ENCODE measurements around the gene AGTPBP1.

The AGTPBP1 gene

GRCh38 chr9:85716031-85716877 lies 25.5 kb downstream of the AGTPBP1 start:
- DNase-seq: no peak

- no peak for DNase-seq
Measured at GRCh38 chr9:85715587-85715986, 26.2 kb downstream of the AGTPBP1 start.

- no peak for DNase-seq
Measured at GRCh38 chr9:85713897-85714296, 27.9 kb downstream of the AGTPBP1 start.

GRCh38 chr9:85704744-85705143 lies 37.0 kb downstream of the AGTPBP1 start:
- DNase-seq: no peak

GRCh38 chr9:85703398-85703797 lies 38.4 kb downstream of the AGTPBP1 start:
- no peak for DNase-seq

GRCh38 chr9:85702726-85703289 lies 38.9 kb downstream of the AGTPBP1 start:
- DNase-seq: no peak

- no peak for DNase-seq
Measured at GRCh38 chr9:85702191-85702590, 39.6 kb downstream of the AGTPBP1 start.

GRCh38 chr9:85700330-85700729 lies 41.4 kb downstream of the AGTPBP1 start:
- no peak for DNase-seq

GRCh38 chr9:85688361-85688760 lies 53.4 kb downstream of the AGTPBP1 start:
- no peak for DNase-seq

GRCh38 chr9:85685081-85685480 lies 56.7 kb downstream of the AGTPBP1 start:
- no peak for DNase-seq

- no peak for DNase-seq
Measured at GRCh38 chr9:85676790-85677189, 65.0 kb downstream of the AGTPBP1 start.

GRCh38 chr9:85667374-85667773 lies 74.4 kb downstream of the AGTPBP1 start:
- DNase-seq: no peak

- DNase-seq: no peak
Measured at GRCh38 chr9:85666086-85666485, 75.7 kb downstream of the AGTPBP1 start.

- DNase-seq: no peak
Measured at GRCh38 chr9:85662573-85662972, 79.2 kb downstream of the AGTPBP1 start.

- DNase-seq: no peak
Measured at GRCh38 chr9:85658716-85659115, 83.0 kb downstream of the AGTPBP1 start.

GRCh38 chr9:85653153-85653552 lies 88.6 kb downstream of the AGTPBP1 start:
- no peak for DNase-seq

- DNase-seq: no peak
Measured at GRCh38 chr9:85647571-85647970, 94.2 kb downstream of the AGTPBP1 start.

- DNase-seq: no peak
Measured at GRCh38 chr9:85645909-85646627, 95.7 kb downstream of the AGTPBP1 start.

GRCh38 chr9:85640425-85640824 lies 101.3 kb downstream of the AGTPBP1 start:
- DNase-seq: peak; percentile 25

GRCh38 chr9:85639675-85640186 lies 102.0 kb downstream of the AGTPBP1 start:
- peak; percentile 54 for DNase-seq

- no peak for DNase-seq
Measured at GRCh38 chr9:85631809-85632208, 109.9 kb downstream of the AGTPBP1 start.

- no peak for DNase-seq
Measured at GRCh38 chr9:85630676-85631075, 111.1 kb downstream of the AGTPBP1 start.

GRCh38 chr9:85617141-85617670 lies 124.5 kb downstream of the AGTPBP1 start:
- no peak for DNase-seq

Data from NCI-H2227 treated with DMSO at 0.1 percent for 48 hours (cell line).